A549 (cell line): Measurements from ENCODE around the gene SKIL. TPM values are rescaled to one million over a fixed set of nuclear protein-coding genes. Genes with fewer than 3 reads are reported as not detected.

ENCODE experiments used
- ATAC-seq, 2 experiments: fragments of 200-7000 bp in 1 of 2; fragments of >200 bp in 1 of 2; cut with Nextera tagmentation in 1 of 2; cut with Tn5 transposase in 1 of 2; 3 replicates each; pipeline versions ENCODE4 v1.8.0 to v1.9.1; 2018 to 2020; ENCODE audit warnings: mild to moderate bottlenecking in 1 of 2, moderate library complexity in 1 of 2
- CTCF ChIA-PET: fragments of 300-600 bp; sonication (Branson Sonifier 250); formaldehyde crosslinking; extraction: SDS; loops from one replicate; lab custom pipeline; 2021; ENCODE audit warnings: antibody characterized with exemption, inconsistent platforms; lab: Yijun Ruan, JAX
- POLR2A ChIA-PET: fragments of 350-600 bp; formaldehyde crosslinking; extraction: SDS; loops from one replicate; lab custom pipeline; 2021; ENCODE audit warnings: antibody characterized with exemption, inconsistent platforms; lab: Yijun Ruan, JAX
- DNase-seq, 2 experiments: peaks; one replicate each; pipeline versions ENCODE4 v3.0.0 to v3.0.0-alpha.2; 2011 to 2016; ENCODE audit warnings: low read depth in 1 of 2, low spot score in 1 of 2
- FAIRE-seq: peaks from 2 replicates; lab custom pipeline; 2011; peaks lifted over from hg19 to GRCh38; lab: Jason Lieb, UNC
- H3K27ac ChIP-seq, 2 experiments: fragments of >200 bp; sonication (Bioruptor Twin); formaldehyde crosslinking; 3 replicates each; pipeline ENCODE4 v1.5.1; 2016 to 2017
- H3K4me1 ChIP-seq: fragments of >200 bp; sonication (Bioruptor Twin); formaldehyde crosslinking; 3 replicates; pipeline ENCODE4 v1.6.1; 2016
- H3K4me2 ChIP-seq: fragments of >200 bp; sonication (Bioruptor Twin); formaldehyde crosslinking; 3 replicates; pipeline ENCODE4 v1.6.1; 2016
- H3K4me3 ChIP-seq: fragments of >200 bp; sonication (Bioruptor Twin); formaldehyde crosslinking; 3 replicates; pipeline ENCODE4 v1.5.1; 2016
- H3K9me3 ChIP-seq: fragments of >200 bp; sonication (Bioruptor Twin); formaldehyde crosslinking; 3 replicates; pipeline ENCODE4 v1.6.1; 2016
- CEBPB ChIP-seq, 2 experiments: fragments of >200 bp in 1 of 2; sonication (Bioruptor Twin) in 1 of 2; formaldehyde crosslinking in 1 of 2; IDR thresholded peaks; 2 replicates each; pipeline ENCODE4 v1.6.1; 2012 to 2016
- CHD4 ChIP-seq: fragments of 200-600 bp; sonication (generic); IDR thresholded peaks from 2 replicates; pipeline ENCODE4 v1.6.1; 2016; ENCODE audit warnings: antibody characterized with exemption, mild to moderate bottlenecking, borderline replicate concordance
- EP300 ChIP-seq, 2 experiments: fragments of >200 bp; sonication (Bioruptor Twin); formaldehyde crosslinking; IDR thresholded peaks; 2 replicates in 1 of 2; 3 replicates in 1 of 2; pipeline ENCODE4 v1.6.1; 2016 to 2017
- FOXS1 ChIP-seq: fragments of 250-450 bp; sonication (Bioruptor Pico); IDR thresholded peaks from 2 replicates; pipeline ENCODE4 v1.5.0; 2020; ENCODE audit warnings: mild to moderate bottlenecking, moderate library complexity
- HMGXB4 ChIP-seq: fragments of 250-450 bp; sonication (Bioruptor Pico); IDR thresholded peaks from 2 replicates; pipeline ENCODE4 v1.5.0; 2021; ENCODE audit warnings: mild to moderate bottlenecking, moderate library complexity, borderline replicate concordance
- HOXB5 ChIP-seq: fragments of 250-450 bp; sonication (Bioruptor Pico); IDR thresholded peaks from 2 replicates; pipeline ENCODE4 v1.5.0; 2020; ENCODE audit warnings: mild to moderate bottlenecking, moderate library complexity
- NFE2L2 ChIP-seq: fragments of 150-350 bp; conservative IDR thresholded peaks from 2 replicates; pipeline ENCODE4 v1.6.1; 2014; ENCODE audit warnings: low read length
- POLR2AphosphoS2 ChIP-seq: conservative IDR thresholded peaks from 2 replicates; pipeline ENCODE4 v1.6.1; 2012; ENCODE audit warnings: low read length, improper control_type of control experiment, inconsistent platforms
- TFCP2L1 ChIP-seq: fragments of 250-450 bp; sonication (Bioruptor Pico); IDR thresholded peaks from 2 replicates; pipeline ENCODE4 v1.5.0; 2021; ENCODE audit warnings: mild to moderate bottlenecking
- USF2 ChIP-seq: fragments of 450-650 bp; IDR thresholded peaks from 2 replicates; pipeline ENCODE4 v1.6.1; 2014; ENCODE audit warnings: antibody characterized with exemption
- ZFP36 ChIP-seq: fragments of 450-650 bp; IDR thresholded peaks from 2 replicates; pipeline ENCODE4 v1.6.1; 2014; ENCODE audit warnings: borderline replicate concordance; ENCODE audit not compliant: partially characterized antibody
- WGBS: methylation state at CpG from one replicate; pipeline ENCODE4 v1.1.6; 2017; ENCODE audit errors: missing lambda C conversion rate; 5-methylcytosine and 5-hydroxymethylcytosine counted together
- polyA plus RNA-seq, 4 experiments: library from polyadenylated mRNA; depleted of rRNA in 3 of 4; stranded (reverse); fragments of >200 nt; fragmentation: RNase III in 1 of 4; extraction: RNeasy Plus Mini Kit Qiagen cat#74134 plus additional on column Dnase treatment in 1 of 4; gene quantifications; 2 replicates in 3 of 4; 3 replicates in 1 of 4; pipeline ENCODE4 v1.2.3, GENCODE V29; 2011 to 2017
- TF ChIP-seq, protein P1 (sequence below): fragments of >200 bp; sonication (Bioruptor Twin); formaldehyde crosslinking; IDR thresholded peaks from 2 replicates; pipeline ENCODE4 v1.6.1; 2016
- TF ChIP-seq, protein P2 (sequence below): fragments of 200-600 bp; sonication (generic); IDR thresholded peaks from 2 replicates; pipeline ENCODE4 v1.6.1; 2016; ENCODE audit warnings: antibody characterized with exemption, mild to moderate bottlenecking, moderate library complexity

The SKIL gene
- polyA plus RNA-seq, 2 of the 4 experiments (the other 2 are of a cell fraction) = 39.6 to 64.2 TPM

DNA sequence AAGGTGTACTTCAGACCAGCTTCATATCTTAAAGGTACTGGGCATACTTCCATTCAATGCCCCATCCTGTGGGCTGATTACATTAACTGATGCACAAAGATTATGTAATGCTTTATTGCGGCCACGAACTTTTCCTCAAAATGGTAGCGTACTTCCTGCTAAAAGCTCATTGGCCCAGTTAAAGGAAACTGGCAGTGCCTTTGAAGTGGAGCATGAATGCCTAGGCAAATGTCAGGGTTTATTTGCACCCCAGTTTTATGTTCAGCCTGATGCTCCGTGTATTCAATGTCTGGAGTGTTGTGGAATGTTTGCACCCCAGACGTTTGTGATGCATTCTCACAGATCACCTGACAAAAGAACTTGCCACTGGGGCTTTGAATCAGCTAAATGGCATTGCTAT is 3.4 kb downstream of the SKIL start (continued):
- TF ChIP-seq EP300 (IDR thresholded peaks at IDR 0.05) = no peak
- no peak for TF ChIP-seq ZFP36
- TF ChIP-seq, protein P1, sequence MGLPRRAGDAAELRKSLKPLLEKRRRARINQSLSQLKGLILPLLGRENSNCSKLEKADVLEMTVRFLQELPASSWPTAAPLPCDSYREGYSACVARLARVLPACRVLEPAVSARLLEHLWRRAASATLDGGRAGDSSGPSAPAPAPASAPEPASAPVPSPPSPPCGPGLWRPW = no peak
- no peak for TF ChIP-seq NFE2L2
- no peak for TF ChIP-seq HOXB5
- TF ChIP-seq TFCP2L1 (CRISPR knock-in tag) = peak; percentile 74; the same call in 1 of the 2 replicates
- peak; percentile 86; the same call in 1 of the 2 replicates for TF ChIP-seq POLR2AphosphoS2
- no peak for TF ChIP-seq FOXS1 (CRISPR knock-in tag)
- no peak for TF ChIP-seq CHD4
- TF ChIP-seq CEBPB (IDR thresholded peaks at IDR 0.05) = peak in 1 of 2 experiments; percentile 31; a peak in 1 of 4 replicates

GRCh38 chr3:170361711-170362110 is 4.2 kb downstream of the SKIL start:
- H3K4me1 ChIP-seq = peaks cover 59% of the 10 kb centered on the region
- ChIA-PET CTCF (interaction anchor here (1.4 kb wide), 1 partner anchor 52 kb away, joined by 4 read pairs; no protein-coding TSS in a partner anchor), POLR2A (interaction anchor here (0.7 kb wide), 1 partner anchor 452 kb away, joined by 7 read pairs; no protein-coding TSS in a partner anchor)

More at GRCh38 chr3:170361711-170362110, 4.2 kb downstream of the SKIL start:
- Histone ChIP-seq H3K4me2 (peak overlapping the region; percentile 73), H3K27ac (peak overlapping the region in 1 of 2 experiments; percentile 36; a peak in 3 of 6 replicates), H3K9me3 (no peaks in the 10 kb centered on the region), H3K4me3 (peak overlapping the region; percentile 75)
- no peak for FAIRE-seq
- ATAC-seq = no peak
- WGBS = 88% methylated on average over 6 of the region's 6 CpGs
- DNase-seq = no peak
- TF ChIP-seq, protein P2, sequence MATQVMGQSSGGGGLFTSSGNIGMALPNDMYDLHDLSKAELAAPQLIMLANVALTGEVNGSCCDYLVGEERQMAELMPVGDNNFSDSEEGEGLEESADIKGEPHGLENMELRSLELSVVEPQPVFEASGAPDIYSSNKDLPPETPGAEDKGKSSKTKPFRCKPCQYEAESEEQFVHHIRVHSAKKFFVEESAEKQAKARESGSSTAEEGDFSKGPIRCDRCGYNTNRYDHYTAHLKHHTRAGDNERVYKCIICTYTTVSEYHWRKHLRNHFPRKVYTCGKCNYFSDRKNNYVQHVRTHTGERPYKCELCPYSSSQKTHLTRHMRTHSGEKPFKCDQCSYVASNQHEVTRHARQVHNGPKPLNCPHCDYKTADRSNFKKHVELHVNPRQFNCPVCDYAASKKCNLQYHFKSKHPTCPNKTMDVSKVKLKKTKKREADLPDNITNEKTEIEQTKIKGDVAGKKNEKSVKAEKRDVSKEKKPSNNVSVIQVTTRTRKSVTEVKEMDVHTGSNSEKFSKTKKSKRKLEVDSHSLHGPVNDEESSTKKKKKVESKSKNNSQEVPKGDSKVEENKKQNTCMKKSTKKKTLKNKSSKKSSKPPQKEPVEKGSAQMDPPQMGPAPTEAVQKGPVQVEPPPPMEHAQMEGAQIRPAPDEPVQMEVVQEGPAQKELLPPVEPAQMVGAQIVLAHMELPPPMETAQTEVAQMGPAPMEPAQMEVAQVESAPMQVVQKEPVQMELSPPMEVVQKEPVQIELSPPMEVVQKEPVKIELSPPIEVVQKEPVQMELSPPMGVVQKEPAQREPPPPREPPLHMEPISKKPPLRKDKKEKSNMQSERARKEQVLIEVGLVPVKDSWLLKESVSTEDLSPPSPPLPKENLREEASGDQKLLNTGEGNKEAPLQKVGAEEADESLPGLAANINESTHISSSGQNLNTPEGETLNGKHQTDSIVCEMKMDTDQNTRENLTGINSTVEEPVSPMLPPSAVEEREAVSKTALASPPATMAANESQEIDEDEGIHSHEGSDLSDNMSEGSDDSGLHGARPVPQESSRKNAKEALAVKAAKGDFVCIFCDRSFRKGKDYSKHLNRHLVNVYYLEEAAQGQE = 0 out of 2 replicates have a peak, but pooled peaks have one; percentile 4
- TF ChIP-seq HMGXB4 (CRISPR knock-in tag) (no peak), POLR2AphosphoS2 (no peak), TFCP2L1 (CRISPR knock-in tag) (0 out of 2 replicates have a peak, but pooled peaks have one; percentile 36), USF2 (no peak)
